22Rv1 (cell line): Measurements from ENCODE around the gene SLC44A2.

Experiments
- H3K27ac ChIP-seq: fragments of 450-650 bp; 2 replicates; pipeline ENCODE4 v1.5.1; 2017
- ZFX ChIP-seq: fragments of 450-650 bp; IDR thresholded peaks from 2 replicates; pipeline ENCODE4 v1.6.1; 2017; ENCODE audit warnings: antibody characterized with exemption, borderline replicate concordance
- TF ChIP-seq, protein P1 (sequence below): fragments of 450-650 bp; IDR thresholded peaks from 2 replicates; pipeline ENCODE4 v1.5.1; 2017; ENCODE audit warnings: mild to moderate bottlenecking

The SLC44A2 gene

DNA sequence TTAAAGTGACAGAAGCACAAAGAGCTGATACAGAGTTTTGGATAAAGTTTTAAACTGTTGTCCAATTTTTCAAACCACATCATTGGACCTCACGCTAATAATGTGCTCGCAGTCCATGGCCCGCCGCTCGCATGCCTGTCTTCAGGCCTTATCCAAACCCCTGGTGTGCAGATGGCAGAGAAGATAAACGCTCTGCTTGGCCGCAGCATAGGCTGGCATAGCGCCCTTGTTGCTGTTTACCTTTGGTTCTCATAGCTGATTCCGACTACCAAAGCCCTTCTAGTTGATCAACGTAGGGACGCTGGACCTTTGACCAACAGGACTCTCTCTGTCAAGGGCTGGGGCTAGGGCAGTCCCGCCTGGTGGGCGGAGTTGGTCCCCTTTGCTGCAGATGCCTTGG lies 52.4 kb downstream of the SLC44A2 start:
- TF ChIP-seq ZFX = no peak
- TF ChIP-seq, protein P1, sequence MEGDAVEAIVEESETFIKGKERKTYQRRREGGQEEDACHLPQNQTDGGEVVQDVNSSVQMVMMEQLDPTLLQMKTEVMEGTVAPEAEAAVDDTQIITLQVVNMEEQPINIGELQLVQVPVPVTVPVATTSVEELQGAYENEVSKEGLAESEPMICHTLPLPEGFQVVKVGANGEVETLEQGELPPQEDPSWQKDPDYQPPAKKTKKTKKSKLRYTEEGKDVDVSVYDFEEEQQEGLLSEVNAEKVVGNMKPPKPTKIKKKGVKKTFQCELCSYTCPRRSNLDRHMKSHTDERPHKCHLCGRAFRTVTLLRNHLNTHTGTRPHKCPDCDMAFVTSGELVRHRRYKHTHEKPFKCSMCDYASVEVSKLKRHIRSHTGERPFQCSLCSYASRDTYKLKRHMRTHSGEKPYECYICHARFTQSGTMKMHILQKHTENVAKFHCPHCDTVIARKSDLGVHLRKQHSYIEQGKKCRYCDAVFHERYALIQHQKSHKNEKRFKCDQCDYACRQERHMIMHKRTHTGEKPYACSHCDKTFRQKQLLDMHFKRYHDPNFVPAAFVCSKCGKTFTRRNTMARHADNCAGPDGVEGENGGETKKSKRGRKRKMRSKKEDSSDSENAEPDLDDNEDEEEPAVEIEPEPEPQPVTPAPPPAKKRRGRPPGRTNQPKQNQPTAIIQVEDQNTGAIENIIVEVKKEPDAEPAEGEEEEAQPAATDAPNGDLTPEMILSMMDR = no peak
- peak overlapping the region; percentile 45 for H3K27ac ChIP-seq

- TF ChIP-seq, protein P1 = no peak
- no peak for TF ChIP-seq ZFX
- no peak overlapping the region for H3K27ac ChIP-seq
Observed at GRCh38 chr19:10678813-10679212, 53.5 kb downstream of the SLC44A2 start.

DNA sequence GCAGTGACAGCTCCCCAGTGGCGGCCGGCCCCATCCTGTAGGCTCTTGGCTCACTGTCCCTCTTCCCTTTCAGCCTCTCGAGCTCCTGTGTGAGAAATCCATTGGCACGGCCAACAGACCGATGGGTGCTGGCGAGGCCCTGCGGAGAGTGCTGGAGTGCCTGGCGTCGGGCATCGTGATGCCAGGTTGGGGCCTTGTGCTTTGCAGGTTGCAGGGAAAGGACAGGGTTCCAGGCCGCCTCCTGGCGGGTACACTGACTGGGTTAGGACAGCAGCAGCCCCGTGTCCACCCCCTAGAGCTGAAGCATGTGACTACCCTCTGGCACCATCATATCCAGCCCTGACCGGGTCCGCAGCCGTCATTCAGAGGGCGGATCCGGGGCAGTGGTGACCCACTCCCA lies 54.4 kb downstream of the SLC44A2 start:
- no peak overlapping the region for H3K27ac ChIP-seq
- TF ChIP-seq, protein P1 = no peak
- TF ChIP-seq ZFX = no peak

GRCh38 chr19:10680545-10681135 lies 55.3 kb downstream of the SLC44A2 start:
- H3K27ac ChIP-seq = no peak overlapping the region
- TF ChIP-seq ZFX = no peak
- TF ChIP-seq, protein P1 = no peak

GRCh38 chr19:10681658-10682057 lies 56.3 kb downstream of the SLC44A2 start:
- no peak overlapping the region for H3K27ac ChIP-seq

DNA sequence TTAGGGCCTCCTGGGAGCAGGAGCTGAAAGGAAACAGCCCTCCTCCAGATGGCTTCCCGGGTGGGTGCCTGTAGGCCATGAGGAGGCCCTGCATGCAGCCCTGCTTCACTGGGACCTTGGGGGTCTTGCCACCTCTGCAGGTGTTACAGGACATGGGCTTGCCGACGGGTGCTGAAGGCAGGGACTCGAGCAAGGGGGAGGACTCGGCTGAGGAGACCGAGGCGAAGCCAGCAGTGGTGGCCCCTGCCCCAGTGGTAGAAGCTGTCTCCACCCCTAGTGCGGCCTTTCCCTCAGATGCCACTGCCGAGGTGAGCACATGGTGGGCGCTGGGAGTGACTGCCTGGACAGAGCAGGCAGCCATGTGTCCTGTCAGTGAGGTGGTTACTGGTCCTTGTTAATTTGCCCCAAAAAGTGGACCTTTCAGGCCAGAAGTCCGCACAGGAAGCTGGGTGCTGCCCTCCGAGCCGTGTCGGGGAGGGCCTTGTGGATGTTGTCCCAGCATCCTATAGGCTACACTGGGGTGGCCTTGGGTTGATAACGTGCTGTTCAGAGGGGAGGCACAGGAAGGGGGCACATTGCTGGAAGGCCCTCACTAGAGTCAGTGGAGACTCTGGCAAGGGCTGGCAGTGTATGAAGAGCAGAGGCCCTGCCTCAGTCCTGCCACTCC lies 57.2 kb downstream of the SLC44A2 start:
- TF ChIP-seq, protein P1 = no peak
- no peak for TF ChIP-seq ZFX
- H3K27ac ChIP-seq = no peak overlapping the region

More at GRCh38 chr19:10681658-10682057, 56.3 kb downstream of the SLC44A2 start:
- TF ChIP-seq, protein P1 = no peak
- no peak for TF ChIP-seq ZFX

DNA sequence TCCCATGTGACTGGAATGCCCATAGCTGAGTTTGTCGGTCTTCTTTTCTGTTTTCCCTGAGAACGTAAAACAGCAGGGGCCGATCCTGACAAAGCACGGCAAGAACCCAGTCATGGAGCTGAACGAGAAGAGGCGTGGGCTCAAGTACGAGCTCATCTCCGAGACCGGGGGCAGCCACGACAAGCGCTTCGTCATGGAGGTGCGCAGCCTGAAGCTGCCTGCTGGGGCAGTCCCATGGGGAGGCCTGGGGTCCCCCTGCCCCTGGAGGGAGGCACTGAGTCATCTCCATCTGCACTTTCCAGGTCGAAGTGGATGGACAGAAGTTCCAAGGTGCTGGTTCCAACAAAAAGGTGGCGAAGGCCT lies 57.7 kb downstream of the SLC44A2 start:
- no peak overlapping the region for H3K27ac ChIP-seq
- TF ChIP-seq, protein P1 = no peak
- no peak for TF ChIP-seq ZFX
